Embryonic facial prominence (tissue), 1 donor: ENCODE results near the gene NEU3.
"Not testable (repeated sequence)": the region's sequence is repeated elsewhere in the genome, so short reads cannot be mapped to it uniquely, and the experiment has no call there.

Experiments used
- DNase-seq: peaks from one replicate; pipeline ENCODE4 v3.0.0-alpha.2; 2016; ENCODE audit errors: extremely low spot score

NEU3 gene

GRCh38 chr11:75029836-75030631 lies 41.3 kb downstream of the NEU3 start:
- no peak for DNase-seq

- DNase-seq: no peak
Measured at GRCh38 chr11:75031224-75031753, 42.6 kb downstream of the NEU3 start.

- DNase-seq: no peak
Measured at GRCh38 chr11:75031771-75032549, 43.2 kb downstream of the NEU3 start.

- DNase-seq: no peak
Measured at GRCh38 chr11:75032550-75032935, 43.8 kb downstream of the NEU3 start.

- DNase-seq: no peak
Measured at GRCh38 chr11:75033916-75034315, 45.2 kb downstream of the NEU3 start.

- DNase-seq: no peak
Measured at GRCh38 chr11:75035256-75035655, 46.5 kb downstream of the NEU3 start.

- no peak for DNase-seq
Measured at GRCh38 chr11:75035911-75036565, 47.3 kb downstream of the NEU3 start.

- DNase-seq: no peak
Measured at GRCh38 chr11:75040167-75040770, 51.5 kb downstream of the NEU3 start.

GRCh38 chr11:75041263-75041662 lies 52.5 kb downstream of the NEU3 start:
- no peak for DNase-seq

GRCh38 chr11:75041821-75042220 lies 53.1 kb downstream of the NEU3 start:
- not testable (repeated sequence) for DNase-seq

GRCh38 chr11:75044381-75045170 lies 55.8 kb downstream of the NEU3 start:
- DNase-seq: not testable (repeated sequence)

- not testable (repeated sequence) for DNase-seq
Measured at GRCh38 chr11:75046668-75047067, 57.9 kb downstream of the NEU3 start.

GRCh38 chr11:75047191-75047590 lies 58.5 kb downstream of the NEU3 start:
- DNase-seq: no peak

- not testable (repeated sequence) for DNase-seq
Measured at GRCh38 chr11:75049501-75050266, 61.0 kb downstream of the NEU3 start.

GRCh38 chr11:75050516-75050915 lies 61.8 kb downstream of the NEU3 start:
- no peak for DNase-seq

- DNase-seq: no peak
Measured at GRCh38 chr11:75051043-75051442, 62.3 kb downstream of the NEU3 start.

GRCh38 chr11:75052457-75052856 lies 63.7 kb downstream of the NEU3 start:
- DNase-seq: no peak

GRCh38 chr11:75055511-75055910 lies 66.8 kb downstream of the NEU3 start:
- no peak for DNase-seq

GRCh38 chr11:75056814-75057213 lies 68.1 kb downstream of the NEU3 start:
- no peak for DNase-seq

GRCh38 chr11:75059299-75059698 lies 70.6 kb downstream of the NEU3 start:
- no peak for DNase-seq
